ENCODE data around the gene OR6Q1. TPM values are rescaled to one million over a fixed set of nuclear protein-coding genes. Genes with fewer than 3 reads are reported as not detected.

Gene OR6Q1
- total RNA-seq, 1 donor from 2014 or later, result not detected

- TF ChIP-seq CTCF (IDR thresholded peaks at IDR 0.05), result no peak
- Histone ChIP-seq H3K4me3 (peak overlapping the region; percentile 7), H3K27me3 (ENCODE audit: low read depth) (no peaks in the 10 kb centered on the region), H3K27ac (peak overlapping the region; percentile 39), H3K4me1 (peaks cover 32% of the 10 kb centered on the region), H3K9me3 (no peaks in the 10 kb centered on the region), H3K36me3 (no peaks in the 10 kb centered on the region)
- DNase-seq (peak; percentile 61), ATAC-seq (peak; percentile 65 to 76)
- intact Hi-C loops (cut with DNase I), result no loop called here
Observed at GRCh38 chr11:58024601-58025091, 6.1 kb upstream of the OR6Q1 start.

GRCh38 chr11:58027341-58027740 lies 3.4 kb upstream of the OR6Q1 start:
- peaks cover 35% of the 10 kb centered on the region for H3K4me1 ChIP-seq
- TF ChIP-seq CTCF (IDR thresholded peaks at IDR 0.05), result no peak
- no peak overlapping the region for H3K27ac ChIP-seq
- H3K36me3 ChIP-seq, result no peaks in the 10 kb centered on the region
- H3K4me3 ChIP-seq, result no peak overlapping the region
- no peaks in the 10 kb centered on the region for H3K27me3 ChIP-seq (ENCODE audit: low read depth)
- ATAC-seq (no peak), DNase-seq (no peak)
- H3K9me3 ChIP-seq, result no peaks in the 10 kb centered on the region
- intact Hi-C loops (cut with DNase I), result no loop called here

GRCh38 chr11:58028687-58029411 lies 1.9 kb upstream of the OR6Q1 start:
- TF ChIP-seq CTCF (IDR thresholded peaks at IDR 0.05), result no peak
- H3K27me3 ChIP-seq (ENCODE audit: low read depth), result no peaks in the 10 kb centered on the region

DNA sequence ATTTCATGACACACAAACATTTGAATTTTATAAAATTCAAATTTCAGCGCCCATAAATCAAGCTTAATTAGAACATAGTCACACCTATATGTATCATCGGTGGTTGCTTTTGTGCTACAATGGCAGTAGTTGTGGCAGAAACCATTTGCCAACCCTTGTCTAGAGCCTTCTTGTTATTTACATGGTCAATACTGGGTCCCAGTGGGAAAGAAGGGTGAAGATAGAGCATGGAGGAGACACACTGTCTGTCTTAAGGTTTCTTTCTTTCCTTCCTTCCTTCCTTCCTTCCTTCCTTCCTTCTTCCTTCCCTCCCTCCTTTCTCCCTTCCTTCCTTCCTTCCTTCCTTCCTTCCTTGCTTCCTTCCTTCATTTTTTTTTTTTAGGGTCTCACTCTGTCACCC lies 3.7 kb downstream of the OR6Q1 start:
- Histone ChIP-seq H3K4me3 (no peak overlapping the region), H3K27me3 (ENCODE audit: low read depth) (no peaks in the 10 kb centered on the region), H3K27ac (no peak overlapping the region), H3K4me1 (peaks cover 5% of the 10 kb centered on the region), H3K36me3 (no peaks in the 10 kb centered on the region), H3K9me3 (peaks cover 12% of the 10 kb centered on the region)
- no peak for ATAC-seq
- TF ChIP-seq CTCF (IDR thresholded peaks at IDR 0.05), result no peak
- no peak for DNase-seq
- intact Hi-C loops (cut with DNase I), result no loop called here

More at GRCh38 chr11:58028687-58029411, 1.9 kb upstream of the OR6Q1 start:
- Histone ChIP-seq H3K36me3 (no peaks in the 10 kb centered on the region), H3K27ac (peak overlapping the region; percentile 59), H3K4me1 (peaks cover 34% of the 10 kb centered on the region), H3K9me3 (no peaks in the 10 kb centered on the region), H3K4me3 (no peak overlapping the region)
- intact Hi-C loops (cut with DNase I), result no loop called here
- ATAC-seq (peak; percentile 52 to 71), DNase-seq (no peak)

DNA sequence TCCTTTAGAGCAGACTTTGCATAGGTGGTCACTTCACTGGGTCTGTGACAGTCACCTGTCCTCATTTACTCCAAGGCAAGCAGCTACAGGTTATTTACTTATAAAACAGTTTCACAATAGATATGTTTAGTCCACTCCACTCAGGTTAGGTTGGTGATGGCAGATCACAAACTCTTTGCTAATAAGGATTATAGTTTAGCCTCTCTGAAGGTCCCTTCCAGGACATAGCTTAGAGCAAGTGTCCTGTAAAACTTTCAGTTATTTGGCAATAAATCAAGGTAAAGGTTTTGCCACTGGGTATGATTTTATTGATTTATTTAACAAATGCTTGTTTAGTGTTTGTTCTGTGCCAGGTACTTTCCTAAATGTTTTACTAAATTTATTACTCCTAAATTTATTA lies 8.8 kb downstream of the OR6Q1 start:
- DNase-seq (no peak), ATAC-seq (no peak)
- intact Hi-C loops (cut with DNase I), result no loop called here
- Histone ChIP-seq H3K27me3 (ENCODE audit: low read depth) (no peaks in the 10 kb centered on the region), H3K27ac (no peak overlapping the region), H3K4me1 (no peaks in the 10 kb centered on the region), H3K9me3 (peaks cover 12% of the 10 kb centered on the region), H3K4me3 (no peak overlapping the region), H3K36me3 (no peaks in the 10 kb centered on the region)
- no peak for TF ChIP-seq CTCF (IDR thresholded peaks at IDR 0.05)

Measured in lower lobe of right lung (tissue), 2 donors.